ENCODE data around the gene TGM2.

DNA sequence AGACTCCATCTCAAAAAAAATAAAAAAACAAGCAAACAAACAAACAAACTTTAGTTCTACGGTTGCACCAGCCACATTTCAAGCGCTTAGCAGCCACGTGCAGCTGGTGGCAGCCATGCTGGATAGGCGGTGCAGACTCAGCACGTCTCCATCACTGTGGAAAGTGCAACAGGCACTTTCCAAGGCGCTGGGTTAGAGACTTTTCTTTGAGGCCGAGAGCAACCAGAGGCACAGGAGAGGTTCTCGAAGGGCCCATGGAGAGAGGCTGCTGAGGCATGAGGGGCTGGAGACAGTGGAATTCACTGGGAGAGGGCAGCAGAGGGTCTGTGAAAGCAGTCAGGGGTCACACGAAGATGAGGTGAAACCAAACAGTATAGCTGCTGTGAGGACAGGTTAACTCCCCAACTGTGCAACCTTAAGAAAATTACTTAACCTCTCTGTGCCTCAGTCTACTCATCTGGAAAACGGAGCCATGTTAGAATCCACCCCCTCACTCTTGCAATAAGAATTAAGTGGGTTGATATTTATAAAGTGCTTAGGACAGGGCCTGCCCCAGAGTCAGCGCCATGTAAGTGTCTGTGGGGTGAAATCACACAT is 27.5 kb downstream of the TGM2 start:
- TF ChIP-seq CTCF (IDR thresholded peaks at IDR 0.05) (no peak), EZH2 (IDR thresholded peaks at IDR 0.05; ENCODE audit: borderline replicate concordance, insufficient read depth, low read depth, low read length, poor library complexity, severe bottlenecking) (no peak)
